PC-9 (cell line): ENCODE results near the gene IKBIP. TPM values are rescaled to one million over a fixed set of nuclear protein-coding genes. Genes with fewer than 3 reads are reported as not detected.

Source experiments
- BruUV-seq: library from RNA; stranded (reverse); fragments of 400-500 nt; replicated peaks from 2 replicates; lab custom pipeline; 2021; lab: Mats Ljungman, UMichigan
- CTCF ChIA-PET: fragments of 300-600 bp; sonication (Branson Sonifier 250); formaldehyde crosslinking; loops from one replicate; lab custom pipeline; 2022; ENCODE audit warnings: antibody characterized with exemption; lab: Charles Lee
- POLR2A ChIA-PET: fragments of 300-600 bp; sonication (Branson Sonifier 250); formaldehyde crosslinking; loops from one replicate; lab custom pipeline; 2022; ENCODE audit warnings: antibody characterized with exemption; ENCODE audit not compliant: unreplicated experiment; lab: Charles Lee
- DNase-seq, 2 experiments: peaks; one replicate each; pipeline versions ENCODE4 v3.0.0 to v3.0.0-alpha.2; 2015 to 2022; ENCODE audit warnings: mixed read lengths in 1 of 2
- H2AFZ ChIP-seq: fragments of 200-600 bp; sonication (generic); 2 replicates; pipeline ENCODE4 v1.8.1; 2017; ENCODE audit warnings: antibody characterized with exemption
- H3F3A ChIP-seq: fragments of 200-600 bp; sonication (generic); 2 replicates; pipeline ENCODE4 v1.8.1; 2017; ENCODE audit warnings: antibody characterized with exemption, mild to moderate bottlenecking, low read depth; ENCODE audit not compliant: insufficient read depth
- H3K27ac ChIP-seq: fragments of 200-600 bp; sonication (generic); 2 replicates; pipeline ENCODE4 v1.6.1; 2016; ENCODE audit warnings: mixed run types
- H3K27me3 ChIP-seq: fragments of 200-600 bp; sonication (generic); 2 replicates; pipeline ENCODE4 v1.6.1; 2016; ENCODE audit warnings: low read depth, mixed run types; ENCODE audit not compliant: insufficient read depth
- H3K36me3 ChIP-seq: fragments of 200-600 bp; sonication (generic); 2 replicates; pipeline ENCODE4 v1.6.1; 2016; ENCODE audit warnings: low read depth, mixed run types
- H3K4me1 ChIP-seq: fragments of 200-600 bp; sonication (generic); replicated peaks from 2 replicates; pipeline ENCODE4 v1.6.1; 2016; ENCODE audit warnings: mixed run types; ENCODE audit not compliant: insufficient read depth
- H3K4me2 ChIP-seq: fragments of 200-600 bp; sonication (generic); 2 replicates; pipeline ENCODE4 v1.6.1; 2017; ENCODE audit warnings: mixed run types
- H3K4me3 ChIP-seq: fragments of 200-600 bp; sonication (generic); 2 replicates; pipeline ENCODE4 v1.6.1; 2016; ENCODE audit warnings: mixed run types
- H3K79me2 ChIP-seq: fragments of 200-600 bp; sonication (generic); 2 replicates; pipeline ENCODE4 v1.6.1; 2017; ENCODE audit warnings: low read depth, mixed run types
- H3K9me2 ChIP-seq: fragments of 200-600 bp; sonication (generic); 2 replicates; pipeline ENCODE4 v1.8.1; 2017; ENCODE audit warnings: mild to moderate bottlenecking; ENCODE audit not compliant: insufficient read depth
- H3K9me3 ChIP-seq: fragments of 200-600 bp; sonication (generic); 2 replicates; pipeline ENCODE4 v1.8.1; 2016; ENCODE audit warnings: low read depth; ENCODE audit not compliant: insufficient read depth
- H4K20me1 ChIP-seq: fragments of 200-600 bp; sonication (generic); 2 replicates; pipeline ENCODE4 v1.8.1; 2017; ENCODE audit not compliant: insufficient read depth
- EZH2 ChIP-seq: fragments of 200-600 bp; sonication (generic); IDR thresholded peaks from 2 replicates; pipeline ENCODE4 v1.8.0; 2017; ENCODE audit warnings: antibody characterized with exemption, low read depth
- intact Hi-C: fragments of 100-400 bp; cut with micrococcal nuclease; formaldehyde crosslinking; loops from one replicate; pipeline ENCODE4 v1.10.0; 2022; ENCODE audit not compliant: unreplicated experiment
- total RNA-seq: library from RNA; stranded (reverse); gene quantifications from 2 replicates; pipeline ENCODE4 v1.2.3, GENCODE V29; 2021
- TF ChIP-seq, protein P1 (sequence below): fragments of 200-600 bp; sonication (generic); conservative IDR thresholded peaks from 2 replicates; pipeline ENCODE4 v1.6.1; 2017; ENCODE audit warnings: mixed run types, antibody characterized with exemption, mild to moderate bottlenecking, moderate library complexity

The IKBIP gene
- total RNA-seq, 1 experiment from 2014 or later, result 7.2 TPM

DNA sequence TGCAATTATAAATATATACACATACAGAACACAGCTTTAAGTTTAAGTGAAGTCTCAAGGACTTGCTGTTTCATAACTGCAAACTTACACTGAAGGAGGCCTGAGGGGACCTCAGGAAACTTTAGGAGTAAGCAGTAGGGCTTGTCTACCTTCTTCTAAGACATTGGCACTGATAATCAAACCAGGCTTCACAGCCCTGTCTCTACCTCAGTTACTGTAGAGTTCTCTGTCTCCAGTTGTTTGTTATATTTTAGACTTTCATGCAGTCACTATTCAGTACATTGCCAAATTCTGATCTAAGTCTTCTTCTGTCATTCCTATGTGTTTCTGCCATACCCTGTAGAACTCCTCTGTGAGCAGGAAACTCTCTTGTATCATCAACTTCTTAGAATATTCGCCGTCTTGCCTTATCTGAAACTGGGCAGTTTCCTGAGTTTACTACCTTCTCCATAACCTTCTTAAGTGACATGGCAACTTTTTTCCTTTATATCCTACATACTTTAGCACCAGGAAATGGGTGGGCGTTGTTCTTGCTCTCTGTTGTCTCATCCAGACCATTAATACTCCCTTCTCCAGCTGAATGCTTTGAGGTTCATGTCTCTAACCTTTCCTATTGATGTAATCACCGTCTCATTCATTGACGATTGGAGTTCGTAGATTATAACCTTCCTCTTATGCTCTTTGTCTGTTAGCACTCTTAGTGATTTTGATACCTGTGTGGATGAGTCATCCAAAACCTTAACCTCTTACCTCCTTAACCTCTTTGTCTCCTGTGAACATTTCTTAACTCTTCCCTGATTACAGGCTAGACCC is 11.9 kb upstream of the IKBIP start:
- TF ChIP-seq, protein P1, sequence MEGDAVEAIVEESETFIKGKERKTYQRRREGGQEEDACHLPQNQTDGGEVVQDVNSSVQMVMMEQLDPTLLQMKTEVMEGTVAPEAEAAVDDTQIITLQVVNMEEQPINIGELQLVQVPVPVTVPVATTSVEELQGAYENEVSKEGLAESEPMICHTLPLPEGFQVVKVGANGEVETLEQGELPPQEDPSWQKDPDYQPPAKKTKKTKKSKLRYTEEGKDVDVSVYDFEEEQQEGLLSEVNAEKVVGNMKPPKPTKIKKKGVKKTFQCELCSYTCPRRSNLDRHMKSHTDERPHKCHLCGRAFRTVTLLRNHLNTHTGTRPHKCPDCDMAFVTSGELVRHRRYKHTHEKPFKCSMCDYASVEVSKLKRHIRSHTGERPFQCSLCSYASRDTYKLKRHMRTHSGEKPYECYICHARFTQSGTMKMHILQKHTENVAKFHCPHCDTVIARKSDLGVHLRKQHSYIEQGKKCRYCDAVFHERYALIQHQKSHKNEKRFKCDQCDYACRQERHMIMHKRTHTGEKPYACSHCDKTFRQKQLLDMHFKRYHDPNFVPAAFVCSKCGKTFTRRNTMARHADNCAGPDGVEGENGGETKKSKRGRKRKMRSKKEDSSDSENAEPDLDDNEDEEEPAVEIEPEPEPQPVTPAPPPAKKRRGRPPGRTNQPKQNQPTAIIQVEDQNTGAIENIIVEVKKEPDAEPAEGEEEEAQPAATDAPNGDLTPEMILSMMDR, result no peak
- TF ChIP-seq EZH2, result no peak
- intact Hi-C loops, result no loop called here
- Histone ChIP-seq H4K20me1 (no peaks in the 10 kb centered on the region), H3K27me3 (no peaks in the 10 kb centered on the region), H3F3A (no peaks in the 10 kb centered on the region), H3K36me3 (no peaks in the 10 kb centered on the region), H3K79me2 (no peaks in the 10 kb centered on the region), H2AFZ (peak overlapping the region; percentile 49; the same call in 1 of the 2 replicates), H3K9me2 (no peaks in the 10 kb centered on the region), H3K9me3 (no peaks in the 10 kb centered on the region), H3K27ac (peak overlapping the region; percentile 57), H3K4me1 (peaks cover 13% of the 10 kb centered on the region), H3K4me2 (peak overlapping the region; percentile 49), H3K4me3 (no peak overlapping the region)
- DNase-seq, result peak in 1 of 2 experiments; percentile 51
- ChIA-PET CTCF (no interaction called here), POLR2A (no interaction called here)
- BruUV-seq, result no TSS peak

DNA sequence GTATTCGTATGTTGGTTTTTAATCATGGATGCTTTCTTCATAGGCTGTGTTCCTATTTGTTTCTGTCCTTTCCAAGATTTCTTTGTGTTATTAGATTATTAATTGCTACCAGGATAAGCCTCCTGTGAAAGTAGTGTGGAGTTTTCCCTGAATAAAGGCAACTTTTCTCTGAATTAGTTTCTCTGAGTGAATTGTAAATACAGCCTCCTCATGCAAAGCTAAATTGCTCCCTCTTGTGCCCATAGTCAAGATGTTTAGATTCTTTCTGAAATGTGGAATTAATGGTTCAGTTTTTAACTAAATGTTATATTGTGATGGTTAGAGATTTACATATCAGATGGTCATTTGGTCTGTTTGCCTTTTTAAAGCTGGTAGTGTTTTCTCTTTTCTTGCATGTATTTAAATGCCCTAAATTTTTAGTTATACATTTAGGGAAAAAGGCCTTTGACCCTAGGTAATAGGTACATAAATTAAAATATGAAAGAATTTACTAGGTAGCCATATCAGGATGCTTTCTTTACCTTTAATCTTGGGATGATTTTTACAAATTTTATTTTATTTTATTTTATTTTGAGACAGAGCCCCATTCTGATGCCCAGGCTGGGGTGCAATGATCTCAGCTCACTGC is 9.4 kb upstream of the IKBIP start:
- peak in 1 of 2 experiments; percentile 49 for DNase-seq
- no peak overlapping the region for H2AFZ ChIP-seq
- peaks cover 13% of the 10 kb centered on the region for H3K4me1 ChIP-seq
- no peaks in the 10 kb centered on the region for H3F3A ChIP-seq
- H3K27ac ChIP-seq, result no peak overlapping the region
- no peak overlapping the region for H3K4me2 ChIP-seq
- ChIA-PET POLR2A (interaction anchor here (0.5 kb wide), 1 partner anchor 61 kb away, joined by 7 read pairs; the partner anchor contains the start of gene SLC25A3), CTCF (interaction anchor here (0.9 kb wide), 1 partner anchor 40 kb away, joined by 3 read pairs; no protein-coding TSS in a partner anchor)
- no peaks in the 10 kb centered on the region for H4K20me1 ChIP-seq
- intact Hi-C loops, result loop anchor here (1.0 to 2.0 kb wide), 2 partner anchors 45 to 122 kb away; no protein-coding TSS in a partner anchor
- H3K9me2 ChIP-seq, result no peaks in the 10 kb centered on the region
- H3K4me3 ChIP-seq, result no peak overlapping the region
- H3K36me3 ChIP-seq, result no peaks in the 10 kb centered on the region
- H3K9me3 ChIP-seq, result no peaks in the 10 kb centered on the region
- no peaks in the 10 kb centered on the region for H3K27me3 ChIP-seq
- TF ChIP-seq EZH2, result no peak
- TF ChIP-seq, protein P1, result peak; percentile 81
- H3K79me2 ChIP-seq, result no peaks in the 10 kb centered on the region
- no TSS peak for BruUV-seq

DNA sequence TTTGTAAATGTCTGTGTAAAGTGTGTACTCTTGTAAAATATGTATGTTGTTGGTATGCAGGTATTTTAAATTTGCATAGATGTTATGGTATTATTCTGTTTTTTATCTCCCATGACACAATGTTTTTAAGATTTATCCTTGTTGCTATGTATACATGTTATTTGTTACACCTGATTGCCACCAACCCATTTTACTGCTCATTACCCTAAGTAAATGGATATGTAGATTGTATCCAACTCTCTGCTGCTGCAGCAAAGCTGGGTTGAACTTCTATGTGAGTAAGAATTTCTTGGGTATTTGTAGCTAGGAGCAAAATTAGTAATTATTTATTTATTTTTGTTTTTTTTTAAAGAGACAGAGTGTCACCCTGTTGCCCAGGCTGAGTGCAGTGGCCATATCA is 6.7 kb upstream of the IKBIP start:
- Histone ChIP-seq H3K9me2 (no peaks in the 10 kb centered on the region), H3K4me3 (no peak overlapping the region), H2AFZ (no peak overlapping the region), H4K20me1 (no peaks in the 10 kb centered on the region), H3F3A (no peaks in the 10 kb centered on the region), H3K36me3 (no peaks in the 10 kb centered on the region), H3K27me3 (no peaks in the 10 kb centered on the region), H3K27ac (no peak overlapping the region), H3K9me3 (no peaks in the 10 kb centered on the region), H3K79me2 (no peaks in the 10 kb centered on the region), H3K4me1 (peaks cover 9% of the 10 kb centered on the region), H3K4me2 (no peak overlapping the region)
- CTCF ChIA-PET, result no interaction called here
- DNase-seq, result no peak
- TF ChIP-seq, protein P1, result no peak
- no peak for TF ChIP-seq EZH2
- no TSS peak for BruUV-seq
- intact Hi-C loops, result no loop called here
- POLR2A ChIA-PET, result no interaction called here
